Astrocyte (in vitro differentiated cells and primary cell): Measurements from ENCODE around the gene RAB11FIP4. TPM values are rescaled to one million over a fixed set of nuclear protein-coding genes. Genes with fewer than 3 reads are reported as not detected.

Source experiments
- DNase-seq: peaks from one replicate; pipeline ENCODE4 v3.0.0-alpha.2; 2010; ENCODE audit warnings: low read depth
- FAIRE-seq: peaks from 2 replicates; lab custom pipeline; 2011; peaks lifted over from hg19 to GRCh38; lab: Jason Lieb, UNC
- H2AFZ ChIP-seq: 2 replicates; pipeline ENCODE4 v1.6.0; 2012; ENCODE audit warnings: low read depth, low read length, inconsistent platforms
- H3K27ac ChIP-seq: 2 replicates; pipeline ENCODE4 v1.5.1; 2011; ENCODE audit warnings: low read depth, low read length, inconsistent platforms
- H3K27me3 ChIP-seq: 2 replicates; pipeline ENCODE4 v1.6.0; 2011; ENCODE audit warnings: low read length, inconsistent platforms; ENCODE audit not compliant: insufficient read depth
- H3K36me3 ChIP-seq: 2 replicates; pipeline ENCODE4 v1.5.1; 2011; ENCODE audit warnings: low read length, inconsistent platforms; ENCODE audit not compliant: insufficient read depth
- H3K4me1 ChIP-seq: 2 replicates; pipeline ENCODE4 v1.5.1; 2011; ENCODE audit warnings: low read length, inconsistent platforms; ENCODE audit not compliant: insufficient read depth
- H3K4me2 ChIP-seq: 2 replicates; pipeline ENCODE4 v1.6.0; 2012; ENCODE audit warnings: low read length, inconsistent platforms
- H3K4me3 ChIP-seq: 2 replicates; pipeline ENCODE4 v1.5.1; 2011; ENCODE audit warnings: low read depth, mild to moderate bottlenecking, low read length, inconsistent platforms; ENCODE audit not compliant: insufficient read depth
- H3K79me2 ChIP-seq: 2 replicates; pipeline ENCODE4 v1.6.0; 2012; ENCODE audit warnings: mild to moderate bottlenecking, low read length, inconsistent platforms; ENCODE audit not compliant: insufficient read depth
- H3K9ac ChIP-seq: 2 replicates; pipeline ENCODE4 v1.6.0; 2012; ENCODE audit warnings: mild to moderate bottlenecking, low read length, inconsistent platforms
- H3K9me3 ChIP-seq: 2 replicates; pipeline ENCODE4 v1.5.1; 2012; ENCODE audit warnings: low read depth, mild to moderate bottlenecking, low read length, inconsistent platforms; ENCODE audit not compliant: insufficient read depth
- H4K20me1 ChIP-seq: 2 replicates; pipeline ENCODE4 v1.6.0; 2012; ENCODE audit warnings: low read length, inconsistent platforms; ENCODE audit not compliant: insufficient read depth
- H3K27ac Mint-ChIP-seq: one replicate; pipeline ENCODE4 v1.8.0; 2021; ENCODE audit warnings: mild to moderate bottlenecking, mixed read lengths; ENCODE audit not compliant: unreplicated experiment
- H3K27me3 Mint-ChIP-seq: one replicate; pipeline ENCODE4 v1.8.0; 2021; ENCODE audit warnings: low read depth, mixed read lengths; ENCODE audit not compliant: unreplicated experiment
- H3K36me3 Mint-ChIP-seq: one replicate; pipeline ENCODE4 v1.8.0; 2021; ENCODE audit warnings: low read depth, mixed read lengths; ENCODE audit not compliant: unreplicated experiment
- H3K4me1 Mint-ChIP-seq: one replicate; pipeline ENCODE4 v1.8.0; 2021; ENCODE audit warnings: low read depth, mixed read lengths; ENCODE audit not compliant: unreplicated experiment
- H3K4me3 Mint-ChIP-seq: one replicate; pipeline ENCODE4 v1.8.0; 2021; ENCODE audit warnings: mild to moderate bottlenecking, moderate library complexity, mixed read lengths; ENCODE audit not compliant: unreplicated experiment
- H3K9me3 Mint-ChIP-seq: one replicate; pipeline ENCODE4 v1.8.0; 2021; ENCODE audit warnings: mild to moderate bottlenecking, mixed read lengths; ENCODE audit not compliant: unreplicated experiment
- EZH2 ChIP-seq: IDR thresholded peaks from 2 replicates; pipeline ENCODE4 v1.6.1; 2012; ENCODE audit warnings: mild to moderate bottlenecking, low read length, inconsistent platforms; ENCODE audit not compliant: insufficient read depth
- total RNA-seq: library from RNA; stranded (reverse); gene quantifications from 2 replicates; pipeline ENCODE4 v1.2.1, GENCODE V29; 2021
- TF ChIP-seq, protein P1 (sequence below): IDR thresholded peaks from 2 replicates; pipeline ENCODE4 v1.5.1; 2011; ENCODE audit warnings: low read depth, mild to moderate bottlenecking, inconsistent platforms, low read length, moderate library complexity; ENCODE audit not compliant: insufficient read depth

RAB11FIP4 gene
- total RNA-seq, 1 donor from 2014 or later = 4.4 TPM

DNA sequence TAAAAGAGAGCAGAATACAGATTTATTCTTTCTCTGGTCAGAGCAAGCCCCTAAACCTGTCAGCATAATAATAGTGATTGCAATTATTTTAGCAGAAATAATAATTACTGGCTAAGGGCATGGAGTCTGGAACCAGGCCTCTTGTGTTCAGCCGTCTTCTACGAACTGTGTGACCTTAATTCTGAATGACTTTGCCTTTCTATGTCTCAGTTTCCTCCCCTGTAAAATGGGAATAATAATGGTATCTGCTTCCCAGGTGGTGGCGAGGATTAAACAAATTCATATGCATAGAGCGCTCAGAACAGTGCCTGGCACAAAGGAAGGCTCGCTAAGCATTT is 33.4 kb downstream of the RAB11FIP4 start:
- no peak overlapping the region for H3K4me3 ChIP-seq
- H3K4me1 Mint-ChIP-seq = no peaks in the 10 kb centered on the region
- H3K9ac ChIP-seq = no peak overlapping the region
- H3K9me3 Mint-ChIP-seq = no peaks in the 10 kb centered on the region
- TF ChIP-seq EZH2 = no peak
- TF ChIP-seq, protein P1, sequence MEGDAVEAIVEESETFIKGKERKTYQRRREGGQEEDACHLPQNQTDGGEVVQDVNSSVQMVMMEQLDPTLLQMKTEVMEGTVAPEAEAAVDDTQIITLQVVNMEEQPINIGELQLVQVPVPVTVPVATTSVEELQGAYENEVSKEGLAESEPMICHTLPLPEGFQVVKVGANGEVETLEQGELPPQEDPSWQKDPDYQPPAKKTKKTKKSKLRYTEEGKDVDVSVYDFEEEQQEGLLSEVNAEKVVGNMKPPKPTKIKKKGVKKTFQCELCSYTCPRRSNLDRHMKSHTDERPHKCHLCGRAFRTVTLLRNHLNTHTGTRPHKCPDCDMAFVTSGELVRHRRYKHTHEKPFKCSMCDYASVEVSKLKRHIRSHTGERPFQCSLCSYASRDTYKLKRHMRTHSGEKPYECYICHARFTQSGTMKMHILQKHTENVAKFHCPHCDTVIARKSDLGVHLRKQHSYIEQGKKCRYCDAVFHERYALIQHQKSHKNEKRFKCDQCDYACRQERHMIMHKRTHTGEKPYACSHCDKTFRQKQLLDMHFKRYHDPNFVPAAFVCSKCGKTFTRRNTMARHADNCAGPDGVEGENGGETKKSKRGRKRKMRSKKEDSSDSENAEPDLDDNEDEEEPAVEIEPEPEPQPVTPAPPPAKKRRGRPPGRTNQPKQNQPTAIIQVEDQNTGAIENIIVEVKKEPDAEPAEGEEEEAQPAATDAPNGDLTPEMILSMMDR = no peak
- FAIRE-seq (no peak), DNase-seq (no peak)
- no peak overlapping the region for H3K27ac Mint-ChIP-seq
- H3K79me2 ChIP-seq = no peaks in the 10 kb centered on the region
- no peaks in the 10 kb centered on the region for H3K9me3 ChIP-seq
- H3K27ac ChIP-seq = no peak overlapping the region
- H3K27me3 ChIP-seq = peaks cover 5% of the 10 kb centered on the region
- H3K36me3 Mint-ChIP-seq = no peaks in the 10 kb centered on the region
- peaks cover 17% of the 10 kb centered on the region for H3K27me3 Mint-ChIP-seq
- no peaks in the 10 kb centered on the region for H4K20me1 ChIP-seq
- no peak overlapping the region for H3K4me3 Mint-ChIP-seq
- no peaks in the 10 kb centered on the region for H3K36me3 ChIP-seq
- no peak overlapping the region for H3K4me2 ChIP-seq
- H3K4me1 ChIP-seq = no peaks in the 10 kb centered on the region
- H2AFZ ChIP-seq = no peak overlapping the region

DNA sequence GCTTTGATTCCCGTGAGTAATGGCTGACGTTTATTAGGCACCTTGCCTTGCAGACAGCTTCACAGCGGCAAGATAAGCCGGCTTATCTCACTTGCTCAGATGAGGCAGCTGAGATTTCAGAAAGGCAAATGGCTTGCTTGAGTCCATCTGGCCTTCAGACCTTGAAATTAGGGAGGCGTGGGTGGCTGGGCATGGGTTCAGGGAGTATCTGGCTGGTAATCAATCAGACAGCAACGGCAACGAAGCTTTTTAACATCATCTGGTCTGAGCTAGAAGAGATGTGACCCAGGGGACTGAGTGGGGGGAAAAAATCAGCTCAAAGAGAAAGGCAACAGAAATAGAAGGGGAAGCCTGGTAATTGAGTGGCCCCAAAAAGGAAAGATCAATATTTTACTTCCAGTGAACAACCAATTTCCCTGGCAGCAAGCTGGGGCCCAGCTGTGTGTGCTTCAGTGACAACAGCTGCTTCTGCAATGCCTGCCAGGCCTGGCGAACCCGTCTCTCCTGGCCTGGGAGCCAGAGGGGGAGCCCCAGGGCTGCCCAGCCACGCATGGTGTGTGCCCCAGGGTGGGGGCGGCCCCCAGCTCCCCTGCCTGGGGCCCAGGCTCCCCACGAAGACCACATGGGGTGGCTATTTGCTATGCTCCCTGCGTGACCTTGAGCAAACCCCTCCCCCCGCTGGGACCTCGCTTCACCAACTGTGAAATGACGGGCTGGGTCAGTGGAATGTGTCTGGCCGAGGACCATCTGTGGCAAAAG is 34.0 kb downstream of the RAB11FIP4 start:
- H3K4me1 Mint-ChIP-seq = no peaks in the 10 kb centered on the region
- DNase-seq = peak; percentile 17
- H3K27ac ChIP-seq = no peak overlapping the region
- H3K27me3 ChIP-seq = peaks cover 5% of the 10 kb centered on the region
- H3K27ac Mint-ChIP-seq = no peak overlapping the region
- no peak overlapping the region for H3K4me3 Mint-ChIP-seq
- H3K4me3 ChIP-seq = no peak overlapping the region
- H3K9me3 ChIP-seq = no peaks in the 10 kb centered on the region
- H3K9ac ChIP-seq = no peak overlapping the region
- H3K4me2 ChIP-seq = no peak overlapping the region
- no peaks in the 10 kb centered on the region for H3K9me3 Mint-ChIP-seq
- H3K27me3 Mint-ChIP-seq = peaks cover 20% of the 10 kb centered on the region
- no peak for TF ChIP-seq EZH2
- TF ChIP-seq, protein P1 = no peak
- H4K20me1 ChIP-seq = no peaks in the 10 kb centered on the region
- no peaks in the 10 kb centered on the region for H3K4me1 ChIP-seq
- H3K36me3 Mint-ChIP-seq = no peaks in the 10 kb centered on the region
- no peaks in the 10 kb centered on the region for H3K79me2 ChIP-seq
- no peak overlapping the region for H2AFZ ChIP-seq
- no peaks in the 10 kb centered on the region for H3K36me3 ChIP-seq
- no peak for FAIRE-seq

DNA sequence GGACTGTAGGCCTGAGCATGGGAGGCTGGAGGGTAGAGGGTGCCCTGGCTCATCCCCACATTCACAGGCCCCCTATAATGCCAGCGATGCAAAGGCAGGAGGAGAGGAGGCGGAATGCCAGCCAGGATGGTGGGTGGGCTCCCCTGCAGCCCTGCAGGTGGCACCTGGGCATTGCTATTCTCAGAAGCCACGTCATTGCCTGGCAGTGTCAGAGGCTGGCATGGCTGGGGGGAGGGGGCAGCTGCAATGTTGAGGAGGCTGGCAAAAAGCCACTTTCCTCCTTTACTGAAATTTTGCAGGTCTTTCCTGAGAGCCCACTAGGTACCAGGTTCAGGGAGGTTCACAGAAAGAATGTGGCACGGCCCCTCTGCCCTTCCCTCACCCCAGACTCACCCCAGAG is 36.2 kb downstream of the RAB11FIP4 start:
- no peaks in the 10 kb centered on the region for H3K36me3 Mint-ChIP-seq
- peaks cover 37% of the 10 kb centered on the region for H3K27me3 Mint-ChIP-seq
- no peaks in the 10 kb centered on the region for H4K20me1 ChIP-seq
- no peaks in the 10 kb centered on the region for H3K79me2 ChIP-seq
- no peak overlapping the region for H3K9ac ChIP-seq
- DNase-seq (no peak), FAIRE-seq (no peak)
- no peak overlapping the region for H3K27ac ChIP-seq
- no peak overlapping the region for H3K27ac Mint-ChIP-seq
- no peaks in the 10 kb centered on the region for H3K4me1 Mint-ChIP-seq
- H3K4me3 Mint-ChIP-seq = no peak overlapping the region
- TF ChIP-seq EZH2 = no peak
- TF ChIP-seq, protein P1 = no peak
- H2AFZ ChIP-seq = no peak overlapping the region
- H3K27me3 ChIP-seq = peaks cover 21% of the 10 kb centered on the region
- no peaks in the 10 kb centered on the region for H3K9me3 ChIP-seq
- H3K4me3 ChIP-seq = no peak overlapping the region
- no peak overlapping the region for H3K4me2 ChIP-seq
- H3K36me3 ChIP-seq = no peaks in the 10 kb centered on the region
- H3K4me1 ChIP-seq = no peaks in the 10 kb centered on the region
- no peaks in the 10 kb centered on the region for H3K9me3 Mint-ChIP-seq
